Loucy (cell line): ENCODE measurements around the gene CFAP58.

ENCODE experiments used
- CTCF ChIP-seq: fragments of 200-600 bp; sonication (generic); conservative IDR thresholded peaks from 2 replicates; pipeline ENCODE4 v1.5.1; 2014; ENCODE audit warnings: mild to moderate bottlenecking, antibody characterized with exemption, low read length
- EZH2phosphoT487 ChIP-seq: fragments of 200-600 bp; IDR thresholded peaks from 2 replicates; pipeline ENCODE4 v1.6.1; 2018; ENCODE audit warnings: antibody characterized with exemption, mild to moderate bottlenecking, moderate library complexity, borderline replicate concordance

- no peak for TF ChIP-seq CTCF
- no peak for TF ChIP-seq EZH2phosphoT487
These were observed 35.3 kb upstream of the CFAP58 start for GRCh38 chr10:104318326-104318725.
